GM12874 (cell line): Measurements from ENCODE around the gene EVC.

Experiments
- TF ChIP-seq, protein P1 (sequence below): IDR thresholded peaks from 2 replicates; pipeline ENCODE4 v1.5.1; 2011; ENCODE audit warnings: low read depth, mild to moderate bottlenecking, control low read depth, low read length, moderate library complexity; ENCODE audit not compliant: insufficient read depth

Gene EVC

DNA sequence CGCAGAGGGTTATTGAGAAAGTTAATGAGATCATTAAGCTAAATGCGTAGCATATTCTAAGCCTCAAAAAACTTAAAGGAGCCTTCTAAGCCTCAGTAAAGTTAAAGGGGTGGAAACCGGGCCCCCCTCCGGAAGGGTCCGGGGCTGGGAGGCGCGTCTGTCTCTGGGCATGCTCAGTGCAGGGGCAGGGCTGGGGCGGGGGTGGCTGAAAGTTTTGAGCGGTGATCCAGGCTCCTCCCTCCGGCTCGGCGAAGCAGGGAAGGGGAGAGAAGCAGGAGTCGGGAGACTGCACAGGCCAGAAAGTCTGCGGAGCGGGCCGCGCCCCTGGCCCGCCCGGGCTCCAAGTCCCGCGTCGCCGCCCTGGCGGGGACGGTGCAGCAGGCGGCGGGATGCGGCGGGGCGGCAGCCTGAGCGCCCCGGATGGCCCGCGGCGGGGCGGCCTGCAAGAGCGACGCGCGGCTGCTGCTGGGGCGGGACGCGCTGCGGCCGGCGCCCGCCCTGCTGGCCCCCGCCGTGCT lies at the start of gene EVC:
EVC (plus strand) TSS at position 241 of the 518 bp plus-strand sequence; CDS start at position 421, 180 bp downstream.
- TF ChIP-seq, protein P1, sequence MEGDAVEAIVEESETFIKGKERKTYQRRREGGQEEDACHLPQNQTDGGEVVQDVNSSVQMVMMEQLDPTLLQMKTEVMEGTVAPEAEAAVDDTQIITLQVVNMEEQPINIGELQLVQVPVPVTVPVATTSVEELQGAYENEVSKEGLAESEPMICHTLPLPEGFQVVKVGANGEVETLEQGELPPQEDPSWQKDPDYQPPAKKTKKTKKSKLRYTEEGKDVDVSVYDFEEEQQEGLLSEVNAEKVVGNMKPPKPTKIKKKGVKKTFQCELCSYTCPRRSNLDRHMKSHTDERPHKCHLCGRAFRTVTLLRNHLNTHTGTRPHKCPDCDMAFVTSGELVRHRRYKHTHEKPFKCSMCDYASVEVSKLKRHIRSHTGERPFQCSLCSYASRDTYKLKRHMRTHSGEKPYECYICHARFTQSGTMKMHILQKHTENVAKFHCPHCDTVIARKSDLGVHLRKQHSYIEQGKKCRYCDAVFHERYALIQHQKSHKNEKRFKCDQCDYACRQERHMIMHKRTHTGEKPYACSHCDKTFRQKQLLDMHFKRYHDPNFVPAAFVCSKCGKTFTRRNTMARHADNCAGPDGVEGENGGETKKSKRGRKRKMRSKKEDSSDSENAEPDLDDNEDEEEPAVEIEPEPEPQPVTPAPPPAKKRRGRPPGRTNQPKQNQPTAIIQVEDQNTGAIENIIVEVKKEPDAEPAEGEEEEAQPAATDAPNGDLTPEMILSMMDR, result no peak

DNA sequence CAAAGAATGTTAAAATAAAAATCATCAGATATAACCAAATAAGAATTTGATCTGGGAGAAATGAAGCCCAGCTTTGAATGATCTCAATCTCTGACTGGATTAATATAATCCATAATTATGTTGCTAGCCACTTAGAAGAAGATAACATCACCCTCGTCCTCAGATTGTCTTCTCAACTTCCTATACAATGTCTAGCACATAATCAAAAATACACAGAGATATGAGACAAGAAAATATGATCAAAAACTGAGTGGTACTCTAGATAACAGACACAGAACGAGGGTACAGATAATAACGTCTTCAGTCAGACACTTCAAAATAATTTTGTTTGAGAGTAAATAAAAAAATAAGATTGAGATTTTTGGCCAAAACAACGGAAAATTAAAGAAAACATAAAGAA lies 49.8 kb upstream of the EVC start:
- TF ChIP-seq, protein P1, result no peak

DNA sequence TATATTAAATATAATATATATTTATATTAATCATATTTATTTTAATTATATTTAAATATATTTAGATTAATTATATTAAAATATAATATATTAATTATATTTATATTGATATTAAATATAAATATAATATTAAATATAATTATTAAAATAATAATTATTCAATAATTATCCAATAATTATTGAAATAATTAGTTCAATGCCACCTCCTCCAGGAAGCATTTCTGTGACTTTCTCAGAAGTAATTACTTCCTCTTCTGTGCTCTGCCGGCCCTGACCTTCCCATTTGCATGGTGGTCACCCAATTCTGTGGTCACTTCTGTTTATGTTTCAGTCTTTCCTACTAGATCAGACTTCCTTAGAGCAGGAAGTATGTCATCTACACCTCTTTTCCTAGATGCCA lies 48.4 kb upstream of the EVC start:
- TF ChIP-seq, protein P1, result no peak

DNA sequence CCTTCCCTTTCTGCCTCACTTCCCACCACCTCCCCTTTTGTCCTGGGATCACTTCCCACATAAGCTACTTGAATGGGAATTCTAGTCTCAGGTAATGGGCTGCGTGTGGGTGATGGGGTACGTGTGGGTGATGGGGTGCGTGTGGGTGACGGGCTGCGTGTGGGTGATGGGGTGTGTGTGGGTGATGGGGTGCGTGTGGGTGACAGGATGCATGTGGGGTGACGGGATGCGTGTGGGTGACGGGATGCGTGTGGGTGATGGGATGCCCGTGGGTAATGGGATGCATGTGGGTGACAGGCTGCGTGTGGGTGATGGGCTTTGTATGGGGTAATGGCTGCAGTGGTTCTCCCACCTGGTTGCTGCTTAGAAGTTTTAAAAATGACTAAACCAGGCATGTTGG lies 46.2 kb upstream of the EVC start:
- TF ChIP-seq, protein P1, result no peak

DNA sequence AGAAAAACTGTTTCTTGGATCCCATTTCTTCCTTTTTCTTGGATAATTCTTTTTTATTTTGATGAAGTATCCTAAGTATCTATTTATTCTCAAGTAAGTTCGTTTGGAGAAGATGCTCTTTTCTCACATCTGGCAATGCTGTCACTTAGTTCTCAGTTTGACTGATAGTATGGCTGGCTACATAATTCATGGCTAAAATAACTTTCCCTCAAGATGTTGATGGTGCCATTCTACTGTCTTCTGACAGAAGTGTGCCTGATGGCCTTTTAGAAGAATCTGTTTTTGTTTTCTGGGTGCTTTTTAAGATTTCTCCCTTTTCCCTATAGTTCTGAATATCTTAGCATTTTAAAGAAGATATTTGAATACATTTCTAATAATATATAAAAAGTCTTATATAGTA lies 44.3 kb upstream of the EVC start:
- TF ChIP-seq, protein P1, result no peak

DNA sequence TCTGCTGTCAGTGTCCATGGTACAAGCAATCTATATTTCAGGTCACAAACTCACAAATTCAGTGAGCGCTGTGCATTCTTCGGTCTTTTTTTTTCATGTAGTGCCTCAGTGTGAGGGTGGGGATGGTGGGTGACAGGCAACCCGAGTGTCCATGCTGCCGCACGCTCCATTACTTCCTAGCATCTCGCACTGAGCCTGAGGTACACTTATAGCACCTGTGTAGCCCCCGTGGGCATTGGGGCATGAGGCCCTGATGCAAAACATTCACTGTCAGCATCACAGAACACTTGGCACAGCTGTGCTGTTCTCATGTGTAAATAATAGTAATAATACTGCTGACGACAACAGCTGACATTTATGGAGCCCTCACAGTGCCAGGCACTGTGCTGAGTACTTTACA lies 34.2 kb upstream of the EVC start:
- TF ChIP-seq, protein P1, result no peak

DNA sequence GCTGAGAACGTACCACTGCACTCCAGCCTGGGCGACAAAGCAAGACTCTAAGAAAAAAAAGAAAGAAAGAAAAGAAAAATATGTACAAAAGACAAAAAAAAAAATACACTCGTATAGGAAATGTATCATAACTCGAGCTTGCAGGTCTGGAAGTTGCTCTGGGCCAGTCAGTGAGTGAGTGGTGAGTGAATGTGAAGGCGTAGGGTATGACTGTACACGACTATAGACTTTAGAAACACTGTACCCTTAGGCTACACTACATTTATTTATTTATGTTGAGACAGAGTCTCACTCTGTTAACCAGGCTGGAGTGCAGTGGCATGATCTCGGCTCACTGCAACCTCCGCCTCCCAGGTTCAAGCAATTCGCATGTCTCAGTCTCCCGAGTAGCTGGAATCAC lies 32.0 kb upstream of the EVC start:
- TF ChIP-seq, protein P1, result no peak
